Measurements from ENCODE around the gene P3H2.

DNA sequence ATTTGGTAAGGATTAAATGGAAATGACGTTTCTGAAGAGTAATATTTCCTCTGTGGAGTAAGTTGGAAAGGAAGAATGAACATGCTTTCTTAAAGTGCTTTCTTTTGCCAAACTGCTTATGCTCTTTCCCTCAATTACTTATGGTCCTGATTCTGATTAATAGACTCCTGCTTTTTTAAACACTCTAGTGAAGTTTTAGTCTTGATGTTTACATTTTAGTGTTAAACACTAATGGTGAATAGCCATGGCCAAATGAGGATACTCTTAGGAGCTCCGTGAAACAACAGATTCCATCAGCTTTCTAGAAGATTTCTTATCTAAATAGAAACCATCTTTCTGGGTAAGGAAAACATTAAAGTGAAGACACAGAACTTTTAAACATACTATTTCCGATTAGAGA, 117.6 kb downstream of the P3H2 start:
- TF ChIP-seq, protein P1, sequence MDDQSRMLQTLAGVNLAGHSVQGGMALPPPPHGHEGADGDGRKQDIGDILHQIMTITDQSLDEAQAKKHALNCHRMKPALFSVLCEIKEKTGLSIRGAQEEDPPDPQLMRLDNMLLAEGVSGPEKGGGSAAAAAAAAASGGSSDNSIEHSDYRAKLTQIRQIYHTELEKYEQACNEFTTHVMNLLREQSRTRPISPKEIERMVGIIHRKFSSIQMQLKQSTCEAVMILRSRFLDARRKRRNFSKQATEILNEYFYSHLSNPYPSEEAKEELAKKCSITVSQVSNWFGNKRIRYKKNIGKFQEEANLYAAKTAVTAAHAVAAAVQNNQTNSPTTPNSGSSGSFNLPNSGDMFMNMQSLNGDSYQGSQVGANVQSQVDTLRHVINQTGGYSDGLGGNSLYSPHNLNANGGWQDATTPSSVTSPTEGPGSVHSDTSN (CRISPR knock-in tag; IDR thresholded peaks at IDR 0.05), result no peak
- TF ChIP-seq ZBTB21 (tag by site-specific recombination; IDR thresholded peaks at IDR 0.05) (no peak), ZNF707 (tag by site-specific recombination; IDR thresholded peaks at IDR 0.05) (no peak), ZNF777 (tag by site-specific recombination; IDR thresholded peaks at IDR 0.05; ENCODE audit: borderline replicate concordance) (no peak), ZNF121 (tag by site-specific recombination; IDR thresholded peaks at IDR 0.05) (no peak), SP7 (tag by site-specific recombination; IDR thresholded peaks at IDR 0.05) (no peak), KLF16 (tag by site-specific recombination; IDR thresholded peaks at IDR 0.05) (no peak)
- TF ChIP-seq, protein P2, sequence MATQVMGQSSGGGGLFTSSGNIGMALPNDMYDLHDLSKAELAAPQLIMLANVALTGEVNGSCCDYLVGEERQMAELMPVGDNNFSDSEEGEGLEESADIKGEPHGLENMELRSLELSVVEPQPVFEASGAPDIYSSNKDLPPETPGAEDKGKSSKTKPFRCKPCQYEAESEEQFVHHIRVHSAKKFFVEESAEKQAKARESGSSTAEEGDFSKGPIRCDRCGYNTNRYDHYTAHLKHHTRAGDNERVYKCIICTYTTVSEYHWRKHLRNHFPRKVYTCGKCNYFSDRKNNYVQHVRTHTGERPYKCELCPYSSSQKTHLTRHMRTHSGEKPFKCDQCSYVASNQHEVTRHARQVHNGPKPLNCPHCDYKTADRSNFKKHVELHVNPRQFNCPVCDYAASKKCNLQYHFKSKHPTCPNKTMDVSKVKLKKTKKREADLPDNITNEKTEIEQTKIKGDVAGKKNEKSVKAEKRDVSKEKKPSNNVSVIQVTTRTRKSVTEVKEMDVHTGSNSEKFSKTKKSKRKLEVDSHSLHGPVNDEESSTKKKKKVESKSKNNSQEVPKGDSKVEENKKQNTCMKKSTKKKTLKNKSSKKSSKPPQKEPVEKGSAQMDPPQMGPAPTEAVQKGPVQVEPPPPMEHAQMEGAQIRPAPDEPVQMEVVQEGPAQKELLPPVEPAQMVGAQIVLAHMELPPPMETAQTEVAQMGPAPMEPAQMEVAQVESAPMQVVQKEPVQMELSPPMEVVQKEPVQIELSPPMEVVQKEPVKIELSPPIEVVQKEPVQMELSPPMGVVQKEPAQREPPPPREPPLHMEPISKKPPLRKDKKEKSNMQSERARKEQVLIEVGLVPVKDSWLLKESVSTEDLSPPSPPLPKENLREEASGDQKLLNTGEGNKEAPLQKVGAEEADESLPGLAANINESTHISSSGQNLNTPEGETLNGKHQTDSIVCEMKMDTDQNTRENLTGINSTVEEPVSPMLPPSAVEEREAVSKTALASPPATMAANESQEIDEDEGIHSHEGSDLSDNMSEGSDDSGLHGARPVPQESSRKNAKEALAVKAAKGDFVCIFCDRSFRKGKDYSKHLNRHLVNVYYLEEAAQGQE (tag by site-specific recombination; IDR thresholded peaks at IDR 0.05), result no peak
- TF ChIP-seq, protein P3, sequence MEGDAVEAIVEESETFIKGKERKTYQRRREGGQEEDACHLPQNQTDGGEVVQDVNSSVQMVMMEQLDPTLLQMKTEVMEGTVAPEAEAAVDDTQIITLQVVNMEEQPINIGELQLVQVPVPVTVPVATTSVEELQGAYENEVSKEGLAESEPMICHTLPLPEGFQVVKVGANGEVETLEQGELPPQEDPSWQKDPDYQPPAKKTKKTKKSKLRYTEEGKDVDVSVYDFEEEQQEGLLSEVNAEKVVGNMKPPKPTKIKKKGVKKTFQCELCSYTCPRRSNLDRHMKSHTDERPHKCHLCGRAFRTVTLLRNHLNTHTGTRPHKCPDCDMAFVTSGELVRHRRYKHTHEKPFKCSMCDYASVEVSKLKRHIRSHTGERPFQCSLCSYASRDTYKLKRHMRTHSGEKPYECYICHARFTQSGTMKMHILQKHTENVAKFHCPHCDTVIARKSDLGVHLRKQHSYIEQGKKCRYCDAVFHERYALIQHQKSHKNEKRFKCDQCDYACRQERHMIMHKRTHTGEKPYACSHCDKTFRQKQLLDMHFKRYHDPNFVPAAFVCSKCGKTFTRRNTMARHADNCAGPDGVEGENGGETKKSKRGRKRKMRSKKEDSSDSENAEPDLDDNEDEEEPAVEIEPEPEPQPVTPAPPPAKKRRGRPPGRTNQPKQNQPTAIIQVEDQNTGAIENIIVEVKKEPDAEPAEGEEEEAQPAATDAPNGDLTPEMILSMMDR (tag by site-specific recombination; IDR thresholded peaks at IDR 0.05), result no peak
